ENCODE measurements around the gene XKR7. TPM values are rescaled to one million over a fixed set of nuclear protein-coding genes. Genes with fewer than 3 reads are reported as not detected.

Gene XKR7
- total RNA-seq, 4 donors from 2014 or later, result not detected

- Histone ChIP-seq H3K4me1 (peaks cover 10% of the 10 kb centered on the region), H3K36me3 (no peaks in the 10 kb centered on the region), H3K9me3 (no peaks in the 10 kb centered on the region), H3K4me3 (no peak overlapping the region), H3K27ac (no peak overlapping the region), H3K27me3 (peaks cover 58% of the 10 kb centered on the region)
- 13% methylated on average over 4 of the region's 4 CpGs for WGBS
- no peak for DNase-seq (ENCODE audit: low spot score in 2 of 2)
- TF ChIP-seq POLR2A (IDR thresholded peaks at IDR 0.05) (no peak), EP300 (IDR thresholded peaks at IDR 0.05) (no peak), POLR2AphosphoS5 (IDR thresholded peaks at IDR 0.05) (no peak), CTCF (IDR thresholded peaks at IDR 0.05) (no peak)
Measured at GRCh38 chr20:31972471-31973021, 4.6 kb downstream of the XKR7 start.

GRCh38 chr20:31974296-31974695 is 6.3 kb downstream of the XKR7 start:
- DNase-seq (ENCODE audit: low spot score in 2 of 2), result no peak
- Histone ChIP-seq H3K36me3 (no peaks in the 10 kb centered on the region), H3K27ac (no peak overlapping the region), H3K4me1 (no peaks in the 10 kb centered on the region), H3K27me3 (peaks cover 42% of the 10 kb centered on the region), H3K4me3 (no peak overlapping the region), H3K9me3 (no peaks in the 10 kb centered on the region)
- 78% methylated on average over 2 of the region's 2 CpGs for WGBS
- no peak for TF ChIP-seq POLR2A (IDR thresholded peaks at IDR 0.05)
- no peak for TF ChIP-seq EP300 (IDR thresholded peaks at IDR 0.05)
- TF ChIP-seq POLR2AphosphoS5 (IDR thresholded peaks at IDR 0.05), result no peak
- no peak for TF ChIP-seq CTCF (IDR thresholded peaks at IDR 0.05)

DNA sequence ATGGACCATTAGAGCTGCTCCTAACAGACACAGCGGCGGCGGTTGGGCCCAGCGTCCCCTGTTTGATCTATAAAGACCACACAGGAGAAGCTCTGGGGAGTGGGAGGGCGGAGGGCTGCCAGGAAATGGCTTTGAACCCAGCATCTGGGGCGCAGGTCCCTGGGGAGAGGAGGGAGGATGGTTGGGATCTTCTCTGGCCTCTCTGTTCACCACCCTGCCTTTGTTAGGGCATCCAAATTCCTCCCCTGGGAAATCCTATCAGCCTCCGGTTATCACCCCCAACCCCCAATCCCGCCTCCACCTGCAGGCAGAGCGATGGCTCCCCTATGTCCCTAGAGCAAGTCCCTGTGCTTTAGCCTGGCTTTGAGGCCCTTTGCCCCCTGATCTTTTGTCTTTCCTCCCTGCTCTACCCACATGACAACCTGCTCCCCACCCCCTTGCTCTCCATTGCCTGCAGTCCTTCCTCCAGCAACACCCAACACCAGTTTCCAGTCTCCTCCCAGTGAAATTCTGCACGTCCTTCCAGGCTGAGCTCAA is 7.1 kb downstream of the XKR7 start:
- WGBS, result 20% methylated on average over 10 of the region's 10 CpGs
- H3K4me1 ChIP-seq, result no peaks in the 10 kb centered on the region
- no peak overlapping the region for H3K4me3 ChIP-seq
- DNase-seq (ENCODE audit: low spot score in 2 of 2), result no peak
- no peak for TF ChIP-seq EP300 (IDR thresholded peaks at IDR 0.05)
- TF ChIP-seq CTCF (IDR thresholded peaks at IDR 0.05), result no peak
- TF ChIP-seq POLR2A (IDR thresholded peaks at IDR 0.05), result no peak
- TF ChIP-seq POLR2AphosphoS5 (IDR thresholded peaks at IDR 0.05), result no peak
- H3K27ac ChIP-seq, result no peak overlapping the region
- H3K27me3 ChIP-seq, result peaks cover 45% of the 10 kb centered on the region
- no peaks in the 10 kb centered on the region for H3K9me3 ChIP-seq
- H3K36me3 ChIP-seq, result no peaks in the 10 kb centered on the region

GRCh38 chr20:31975874-31976273 is 7.9 kb downstream of the XKR7 start:
- H3K9me3 ChIP-seq, result no peaks in the 10 kb centered on the region
- H3K36me3 ChIP-seq, result no peaks in the 10 kb centered on the region
- H3K4me1 ChIP-seq, result no peaks in the 10 kb centered on the region
- DNase-seq (ENCODE audit: low spot score in 2 of 2), result no peak
- TF ChIP-seq POLR2AphosphoS5 (IDR thresholded peaks at IDR 0.05), result no peak
- no peak for TF ChIP-seq EP300 (IDR thresholded peaks at IDR 0.05)
- no peak for TF ChIP-seq CTCF (IDR thresholded peaks at IDR 0.05)
- no peak for TF ChIP-seq POLR2A (IDR thresholded peaks at IDR 0.05)
- peaks cover 46% of the 10 kb centered on the region for H3K27me3 ChIP-seq
- H3K27ac ChIP-seq, result no peak overlapping the region
- H3K4me3 ChIP-seq, result no peak overlapping the region
- WGBS, result 85% methylated on average over 2 of the region's 2 CpGs

DNA sequence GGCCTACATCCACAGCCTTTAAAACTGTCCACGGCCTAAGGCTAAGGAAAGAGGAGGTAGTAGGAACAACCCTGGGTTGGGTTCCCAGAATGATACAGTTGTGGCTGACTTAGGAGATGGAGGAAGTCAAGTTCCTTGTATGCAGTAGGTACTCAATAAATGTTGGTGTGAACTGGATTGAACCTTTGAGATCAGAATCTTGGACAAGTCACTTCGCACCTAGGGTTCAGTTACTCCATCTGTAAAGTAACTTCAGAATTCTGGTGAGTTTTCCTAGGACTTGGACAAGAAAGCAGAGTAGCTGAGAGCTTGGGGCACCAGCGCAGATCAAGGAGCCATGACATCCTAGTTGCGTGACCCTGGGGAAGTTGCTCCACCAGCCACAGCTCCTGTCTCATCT is 9.1 kb downstream of the XKR7 start:
- peaks cover 38% of the 10 kb centered on the region for H3K27me3 ChIP-seq
- no peak for TF ChIP-seq EP300 (IDR thresholded peaks at IDR 0.05)
- TF ChIP-seq POLR2A (IDR thresholded peaks at IDR 0.05), result no peak
- no peak for TF ChIP-seq CTCF (IDR thresholded peaks at IDR 0.05)
- TF ChIP-seq POLR2AphosphoS5 (IDR thresholded peaks at IDR 0.05), result no peak
- no peak overlapping the region for H3K27ac ChIP-seq
- no peaks in the 10 kb centered on the region for H3K4me1 ChIP-seq
- H3K4me3 ChIP-seq, result no peak overlapping the region
- DNase-seq (ENCODE audit: low spot score in 2 of 2), result no peak
- no peaks in the 10 kb centered on the region for H3K36me3 ChIP-seq
- 93% methylated on average over 3 of the region's 4 CpGs for WGBS
- H3K9me3 ChIP-seq, result no peaks in the 10 kb centered on the region
